ENCODE data around the gene MOB1A. TPM values are rescaled to one million over a fixed set of nuclear protein-coding genes. Genes with fewer than 3 reads are reported as not detected.

The MOB1A gene
- total and polyA plus RNA-seq, 2 of the 13 experiments (the other 11 are each of a cell fraction or from before 2014, with no cell fraction given) = 48.2 to 139 TPM

DNA sequence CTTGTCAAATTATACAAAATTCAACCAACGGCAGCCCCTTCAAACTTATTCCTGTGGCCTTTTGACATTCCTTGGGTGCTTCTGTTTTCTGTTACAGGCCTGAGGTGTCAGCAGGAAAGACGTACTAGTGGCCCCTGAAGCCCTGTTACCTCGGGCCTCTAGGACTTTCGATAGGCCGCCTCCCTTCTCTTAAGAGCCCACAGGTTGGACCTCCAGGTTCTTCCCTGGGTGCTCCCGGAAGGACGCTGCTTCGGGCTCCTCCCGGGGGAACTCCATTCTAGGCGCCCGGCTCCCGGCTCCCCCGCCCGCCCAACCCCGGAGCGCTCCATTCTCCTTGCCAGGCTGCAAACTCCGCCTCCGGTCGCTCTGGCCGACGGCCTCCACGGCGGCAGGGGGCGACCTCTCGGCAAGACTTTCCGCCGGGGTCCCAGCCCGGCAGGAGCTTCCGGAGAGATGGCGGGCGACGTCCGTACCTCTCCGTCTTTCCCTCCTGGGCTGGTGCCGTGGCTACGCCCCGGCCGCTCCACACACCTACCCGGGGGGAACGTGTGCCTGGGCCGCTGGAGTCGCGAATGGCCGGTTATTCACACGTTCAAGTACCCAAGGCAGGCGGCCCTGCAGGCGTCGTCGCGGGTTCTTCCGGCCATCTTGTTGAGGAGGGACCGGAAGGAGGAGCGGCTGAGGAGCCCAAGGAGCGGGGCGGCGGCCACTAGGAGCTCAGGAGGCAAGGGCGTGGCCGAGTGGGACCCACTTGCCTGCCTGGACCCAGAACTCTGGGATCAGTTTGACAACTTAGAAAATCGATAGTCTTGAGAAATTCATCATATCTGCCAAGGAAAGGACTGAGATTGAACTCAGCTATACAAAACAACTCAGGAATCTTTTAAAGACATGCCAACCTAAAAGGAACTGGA is 58.5 kb downstream of the MOB1A start (continued):
- peak; percentile 94 for TF ChIP-seq YEATS2 (CRISPR knock-in tag; IDR thresholded peaks at IDR 0.05; ENCODE audit: borderline replicate concordance)
- TF ChIP-seq STAT5B (CRISPR knock-in tag; IDR thresholded peaks at IDR 0.05) = peak; percentile 87
- TF ChIP-seq PAF1 (CRISPR knock-in tag; IDR thresholded peaks at IDR 0.05) = no peak
- no peak for TF ChIP-seq PAWR (CRISPR knock-in tag; IDR thresholded peaks at IDR 0.05; ENCODE audit: borderline replicate concordance)
- peak; percentile 86 for TF ChIP-seq TAF15 (IDR thresholded peaks at IDR 0.05; ENCODE audit: low read depth, low read length, poor library complexity, severe bottlenecking)
- peak; percentile 62; the same call in 1 of the 2 replicates for TF ChIP-seq ZNF446 (CRISPR knock-in tag; IDR thresholded peaks at IDR 0.05)
- no peak for TF ChIP-seq SMARCE1 (IDR thresholded peaks at IDR 0.05; ENCODE audit: borderline replicate concordance)
- TF ChIP-seq RFXANK (CRISPR knock-in tag; IDR thresholded peaks at IDR 0.05) = no peak
- TF ChIP-seq IKZF5 (CRISPR knock-in tag; IDR thresholded peaks at IDR 0.05) = peak; percentile 94
- TF ChIP-seq ZBTB7A (CRISPR knock-in tag; IDR thresholded peaks at IDR 0.05) = peak; percentile 63
- TF ChIP-seq ZNF432 (CRISPR knock-in tag; IDR thresholded peaks at IDR 0.05; ENCODE audit: borderline replicate concordance) = 0 out of 2 replicates have a peak, but pooled peaks have one; percentile 61
- peak; percentile 98 for TF ChIP-seq KDM3A (CRISPR knock-in tag; IDR thresholded peaks at IDR 0.05; ENCODE audit: low read depth)
- peak; percentile 90; the same call in 1 of the 2 replicates for TF ChIP-seq NFIB (CRISPR knock-in tag; IDR thresholded peaks at IDR 0.05; ENCODE audit: borderline replicate concordance)
- no peak for TF ChIP-seq SP1 (IDR thresholded peaks at IDR 0.05)
- TF ChIP-seq SP1 (CRISPR knock-in tag; IDR thresholded peaks at IDR 0.05) = peak; percentile 11; the same call in 1 of the 2 replicates
- TF ChIP-seq, protein P1, sequence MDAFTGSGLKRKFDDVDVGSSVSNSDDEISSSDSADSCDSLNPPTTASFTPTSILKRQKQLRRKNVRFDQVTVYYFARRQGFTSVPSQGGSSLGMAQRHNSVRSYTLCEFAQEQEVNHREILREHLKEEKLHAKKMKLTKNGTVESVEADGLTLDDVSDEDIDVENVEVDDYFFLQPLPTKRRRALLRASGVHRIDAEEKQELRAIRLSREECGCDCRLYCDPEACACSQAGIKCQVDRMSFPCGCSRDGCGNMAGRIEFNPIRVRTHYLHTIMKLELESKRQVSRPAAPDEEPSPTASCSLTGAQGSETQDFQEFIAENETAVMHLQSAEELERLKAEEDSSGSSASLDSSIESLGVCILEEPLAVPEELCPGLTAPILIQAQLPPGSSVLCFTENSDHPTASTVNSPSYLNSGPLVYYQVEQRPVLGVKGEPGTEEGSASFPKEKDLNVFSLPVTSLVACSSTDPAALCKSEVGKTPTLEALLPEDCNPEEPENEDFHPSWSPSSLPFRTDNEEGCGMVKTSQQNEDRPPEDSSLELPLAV (CRISPR knock-in tag; conservative IDR thresholded peaks at IDR 0.05; ENCODE audit: low read depth) = no peak
- peak; percentile 93 for TF ChIP-seq KDM4B (CRISPR knock-in tag; IDR thresholded peaks at IDR 0.05)
- TF ChIP-seq ZNF318 (CRISPR knock-in tag; IDR thresholded peaks at IDR 0.05) = no peak
- no peak for TF ChIP-seq FOSL1 (CRISPR knock-in tag; IDR thresholded peaks at IDR 0.05; ENCODE audit: borderline replicate concordance)
